Measurements from ENCODE around the gene ADAMTS3.

DNA sequence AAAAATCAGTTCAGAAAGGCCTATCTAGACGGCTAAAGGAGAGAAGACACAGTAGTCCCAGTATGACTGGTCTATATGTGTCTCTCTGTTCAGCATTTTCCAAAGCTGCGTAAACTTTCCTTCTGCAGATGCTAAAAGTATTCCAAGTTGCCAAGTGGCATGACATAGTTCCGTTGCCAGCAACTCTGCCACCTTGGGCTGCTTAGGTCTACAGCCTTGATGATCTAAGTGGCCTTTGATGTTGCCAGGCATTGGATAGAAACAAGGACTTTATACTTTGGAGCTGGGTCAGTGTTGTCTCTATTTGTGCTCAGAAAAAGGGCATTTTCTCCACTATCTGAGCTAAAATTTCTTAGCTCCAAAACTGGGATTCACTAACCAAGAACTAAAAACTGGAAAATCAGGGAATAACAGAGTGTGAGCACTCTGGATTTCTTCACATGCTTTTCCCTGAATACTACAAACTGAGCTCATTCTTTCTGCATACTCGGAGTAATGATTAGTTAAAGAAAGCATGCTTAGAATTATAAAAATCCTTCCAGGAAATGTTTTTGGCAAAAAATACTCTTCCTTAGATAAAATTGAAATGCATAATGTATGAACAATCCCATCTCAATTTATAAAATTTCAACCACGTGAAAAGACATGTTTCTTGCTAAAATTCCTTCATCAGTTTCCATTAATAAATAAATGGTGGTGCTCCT lies 191.4 kb downstream of the ADAMTS3 start:
- TF ChIP-seq, protein P1, sequence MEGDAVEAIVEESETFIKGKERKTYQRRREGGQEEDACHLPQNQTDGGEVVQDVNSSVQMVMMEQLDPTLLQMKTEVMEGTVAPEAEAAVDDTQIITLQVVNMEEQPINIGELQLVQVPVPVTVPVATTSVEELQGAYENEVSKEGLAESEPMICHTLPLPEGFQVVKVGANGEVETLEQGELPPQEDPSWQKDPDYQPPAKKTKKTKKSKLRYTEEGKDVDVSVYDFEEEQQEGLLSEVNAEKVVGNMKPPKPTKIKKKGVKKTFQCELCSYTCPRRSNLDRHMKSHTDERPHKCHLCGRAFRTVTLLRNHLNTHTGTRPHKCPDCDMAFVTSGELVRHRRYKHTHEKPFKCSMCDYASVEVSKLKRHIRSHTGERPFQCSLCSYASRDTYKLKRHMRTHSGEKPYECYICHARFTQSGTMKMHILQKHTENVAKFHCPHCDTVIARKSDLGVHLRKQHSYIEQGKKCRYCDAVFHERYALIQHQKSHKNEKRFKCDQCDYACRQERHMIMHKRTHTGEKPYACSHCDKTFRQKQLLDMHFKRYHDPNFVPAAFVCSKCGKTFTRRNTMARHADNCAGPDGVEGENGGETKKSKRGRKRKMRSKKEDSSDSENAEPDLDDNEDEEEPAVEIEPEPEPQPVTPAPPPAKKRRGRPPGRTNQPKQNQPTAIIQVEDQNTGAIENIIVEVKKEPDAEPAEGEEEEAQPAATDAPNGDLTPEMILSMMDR (conservative IDR thresholded peaks at IDR 0.05; ENCODE audit: low read depth in 2 of 2): no peak
- TF ChIP-seq EZH2 (IDR thresholded peaks at IDR 0.05; ENCODE audit: low read depth, unreplicated experiment): no peak
- no peak for TF ChIP-seq POLR2AphosphoS5 (IDR thresholded peaks at IDR 0.05; ENCODE audit: low read depth)
- TF ChIP-seq EZH2phosphoT487 (IDR thresholded peaks at IDR 0.05; ENCODE audit: unreplicated experiment): no peak
